ENCODE results near the gene MRPL16.

- TF ChIP-seq POLR2A (IDR thresholded peaks at IDR 0.05; ENCODE audit: low read length), result no peak
- TF ChIP-seq GATA1 (IDR thresholded peaks at IDR 0.05; ENCODE audit: low read depth, low read length), result no peak
Observed at GRCh38 chr11:59859673-59860072, 49.1 kb upstream of the MRPL16 start.

Data from erythroblast (primary cell).